ENCODE data around the gene A4GNT.

- TF ChIP-seq CTCF (IDR thresholded peaks at IDR 0.05) (no peak), EZH2 (IDR thresholded peaks at IDR 0.05; ENCODE audit: borderline replicate concordance, insufficient read depth, low read depth, low read length, poor library complexity, severe bottlenecking) (no peak)
These were observed 18.9 kb downstream of the A4GNT start for GRCh38 chr3:138113326-138113725.
